ENCODE results near the gene WFDC12.

The WFDC12 gene

GRCh38 chr20:45103072-45103471 is 21.2 kb downstream of the WFDC12 start:
- TF ChIP-seq CTCF (IDR thresholded peaks at IDR 0.05; ENCODE audit: control insufficient read depth, insufficient read depth, low read depth, low read length, missing control alignments) = no peak
- H3K4me3 ChIP-seq (ENCODE audit: control insufficient read depth, low read depth, low read length) = no peak overlapping the region
- DNase-seq (ENCODE audit: low read depth) = no peak

GRCh38 chr20:45101333-45101850 is 22.9 kb downstream of the WFDC12 start:
- no peak overlapping the region for H3K4me3 ChIP-seq (ENCODE audit: control insufficient read depth, low read depth, low read length)
- TF ChIP-seq CTCF (IDR thresholded peaks at IDR 0.05; ENCODE audit: control insufficient read depth, insufficient read depth, low read depth, low read length, missing control alignments) = no peak
- no peak for DNase-seq (ENCODE audit: low read depth)

GRCh38 chr20:45100563-45101245 is 23.6 kb downstream of the WFDC12 start, which contains the start of gene KCNS1:
Gene KCNS1, minus strand, starts transcription at chr20:45101127. Its CDS starts 1,891 bp downstream, at chr20:45099236.
- TF ChIP-seq CTCF (IDR thresholded peaks at IDR 0.05; ENCODE audit: control insufficient read depth, insufficient read depth, low read depth, low read length, missing control alignments) = no peak
- no peak for DNase-seq (ENCODE audit: low read depth)
- no peak within 1 kb of the TSS; the same call in 1 of the 2 replicates for H3K4me3 ChIP-seq (ENCODE audit: control insufficient read depth, low read depth, low read length)

GRCh38 chr20:45098103-45098773 is 26.0 kb downstream of the WFDC12 start:
- DNase-seq (ENCODE audit: low read depth) = no peak
- no peak for TF ChIP-seq CTCF (IDR thresholded peaks at IDR 0.05; ENCODE audit: control insufficient read depth, insufficient read depth, low read depth, low read length, missing control alignments)

GRCh38 chr20:45097485-45098102 is 26.7 kb downstream of the WFDC12 start:
- peak; percentile 52 for TF ChIP-seq CTCF (IDR thresholded peaks at IDR 0.05; ENCODE audit: control insufficient read depth, insufficient read depth, low read depth, low read length, missing control alignments)
- H3K4me3 ChIP-seq (ENCODE audit: control insufficient read depth, low read depth, low read length) = no peak overlapping the region

More at GRCh38 chr20:45098103-45098773, 26.0 kb downstream of the WFDC12 start:
- H3K4me3 ChIP-seq (ENCODE audit: control insufficient read depth, low read depth, low read length) = no peak overlapping the region

GRCh38 chr20:45096781-45097180 is 27.5 kb downstream of the WFDC12 start:
- no peak overlapping the region for H3K4me3 ChIP-seq (ENCODE audit: control insufficient read depth, low read depth, low read length)
- TF ChIP-seq CTCF (IDR thresholded peaks at IDR 0.05; ENCODE audit: control insufficient read depth, insufficient read depth, low read depth, low read length, missing control alignments) = no peak
- no peak for DNase-seq (ENCODE audit: low read depth)

More at GRCh38 chr20:45097485-45098102, 26.7 kb downstream of the WFDC12 start:
- no peak for DNase-seq (ENCODE audit: low read depth)
